GM23248 (cell line): ENCODE measurements around the gene EPB41L5. TPM values are rescaled to one million over a fixed set of nuclear protein-coding genes. Genes with fewer than 3 reads are reported as not detected.
A peak's percentile ranks its signal among the peaks of the same experiment; 100 is the strongest.

Experiments used
- DNase-seq: peaks from one replicate; pipeline ENCODE4 v3.0.0-alpha.2; 2015
- H2AFZ ChIP-seq: fragments of 200-600 bp; sonication (generic); 2 replicates; pipeline ENCODE4 v1.6.1; 2016; ENCODE audit warnings: antibody characterized with exemption
- H3F3A ChIP-seq: fragments of 200-600 bp; sonication (generic); 2 replicates; pipeline ENCODE4 v1.6.1; 2016; ENCODE audit warnings: mild to moderate bottlenecking, antibody characterized with exemption, mixed run types; ENCODE audit not compliant: insufficient read depth
- H3K27ac ChIP-seq: fragments of 200-600 bp; sonication (generic); 2 replicates; pipeline ENCODE4 v1.5.1; 2016; ENCODE audit warnings: mild to moderate bottlenecking
- H3K27me3 ChIP-seq: fragments of 200-600 bp; sonication (generic); replicated peaks from 2 replicates; pipeline ENCODE4 v1.6.1; 2016; ENCODE audit warnings: mild to moderate bottlenecking; ENCODE audit not compliant: insufficient read depth
- H3K36me3 ChIP-seq: fragments of 200-600 bp; sonication (generic); 2 replicates; pipeline ENCODE4 v1.6.1; 2016; ENCODE audit warnings: low read depth, mild to moderate bottlenecking
- H3K4me1 ChIP-seq: fragments of 200-600 bp; sonication (generic); 2 replicates; pipeline ENCODE4 v1.6.1; 2016; ENCODE audit warnings: mild to moderate bottlenecking; ENCODE audit not compliant: insufficient read depth
- H3K4me2 ChIP-seq: fragments of 200-600 bp; sonication (generic); one replicate; pipeline ENCODE4 v1.6.1; 2016; ENCODE audit warnings: mild to moderate bottlenecking; ENCODE audit not compliant: unreplicated experiment
- H3K4me3 ChIP-seq: fragments of 200-600 bp; sonication (generic); 2 replicates; pipeline ENCODE4 v1.5.1; 2016; ENCODE audit warnings: mild to moderate bottlenecking
- H3K79me2 ChIP-seq: fragments of 200-600 bp; sonication (generic); 2 replicates; pipeline ENCODE4 v1.6.1; 2016; ENCODE audit warnings: mild to moderate bottlenecking; ENCODE audit not compliant: insufficient read depth
- H3K9ac ChIP-seq: fragments of 200-600 bp; sonication (generic); 2 replicates; pipeline ENCODE4 v1.6.1; 2016; ENCODE audit warnings: mild to moderate bottlenecking
- H3K9me2 ChIP-seq: fragments of 200-600 bp; sonication (generic); 2 replicates; pipeline ENCODE4 v1.6.1; 2016; ENCODE audit warnings: mixed run types, mild to moderate bottlenecking, moderate library complexity; ENCODE audit not compliant: insufficient read depth
- H3K9me3 ChIP-seq: fragments of 200-600 bp; sonication (generic); one replicate; pipeline ENCODE4 v1.6.1; 2017; ENCODE audit warnings: low read depth
- H4K20me1 ChIP-seq: fragments of 200-600 bp; sonication (generic); 2 replicates; pipeline ENCODE4 v1.6.0; 2016; ENCODE audit not compliant: insufficient read depth
- EZH2 ChIP-seq: fragments of 200-600 bp; sonication (generic); IDR thresholded peaks from 2 replicates; pipeline ENCODE4 v1.6.1; 2018; ENCODE audit warnings: antibody characterized with exemption, mild to moderate bottlenecking; ENCODE audit not compliant: insufficient read depth, poor library complexity, severe bottlenecking
- EZH2phosphoT487 ChIP-seq: fragments of 200-600 bp; sonication (generic); IDR thresholded peaks from 2 replicates; pipeline ENCODE4 v1.6.1; 2018; ENCODE audit warnings: antibody characterized with exemption, moderate library complexity, mild to moderate bottlenecking, low read depth; ENCODE audit not compliant: insufficient read depth
- WGBS, 2 experiments: methylation state at CpG; one replicate each; pipeline ENCODE4 v1.1.6; 2015 to 2017; ENCODE audit warnings: low lambda C conversion rate in 2 of 2, low coverage in 1 of 2; ENCODE audit errors: missing lambda C conversion rate in 2 of 2; 5-methylcytosine and 5-hydroxymethylcytosine counted together
- in situ Hi-C: fragments of 300-500 bp; cut with MboI; formaldehyde crosslinking; loops from 2 replicates; pipeline ENCODE4 v1.15.0; 2020
- polyA plus RNA-seq: library from polyadenylated mRNA; unstranded; fragments of >200 nt; fragmentation: Nextera tagmentation; extraction: Ambion mirVana; gene quantifications from 2 replicates; pipeline ENCODE4 v1.2.1, GENCODE V29; 2016
- total RNA-seq: library from RNA; depleted of rRNA; stranded (reverse); fragments of >200 nt; shearing (Covaris generic); gene quantifications from 2 replicates; pipeline ENCODE4 v1.2.3, GENCODE V29; 2014

EPB41L5 gene
- total and polyA plus RNA-seq, 2 experiments from 2014 or later: 3.0 to 4.0 TPM

DNA sequence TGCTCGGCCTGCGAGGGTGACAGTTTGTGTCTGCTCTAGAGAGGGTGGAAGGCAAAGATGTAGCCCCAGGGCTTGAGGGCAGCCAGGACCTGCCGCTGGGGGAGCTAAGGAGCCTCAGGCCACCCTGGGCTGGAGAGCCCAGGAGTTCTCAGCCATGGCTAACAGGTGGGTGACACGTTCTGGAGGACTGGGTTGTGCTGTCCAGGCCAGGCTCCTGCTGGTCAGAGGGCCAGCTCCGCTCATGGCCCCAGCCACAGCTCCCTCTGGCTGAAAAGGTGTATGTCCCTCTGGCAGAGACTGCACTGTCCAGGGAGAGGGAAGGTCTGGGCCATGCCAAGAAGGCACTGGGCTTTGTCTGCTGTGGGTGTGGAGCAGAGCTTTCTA, 191.1 kb downstream of the EPB41L5 start:
- Histone ChIP-seq H4K20me1 (no peaks in the 10 kb centered on the region), H2AFZ (no peak overlapping the region), H3F3A (no peaks in the 10 kb centered on the region), H3K4me2 (no peak overlapping the region), H3K4me3 (no peak overlapping the region), H3K79me2 (no peaks in the 10 kb centered on the region), H3K9me2 (no peaks in the 10 kb centered on the region), H3K27ac (no peak overlapping the region), H3K4me1 (no peaks in the 10 kb centered on the region), H3K9me3 (no peaks in the 10 kb centered on the region), H3K9ac (no peak overlapping the region), H3K36me3 (no peaks in the 10 kb centered on the region), H3K27me3 (no peaks in the 10 kb centered on the region)
- DNase-seq: no peak
- TF ChIP-seq EZH2phosphoT487 (no peak), EZH2 (no peak)
- in situ Hi-C loops: no loop called here
- 87 to 89% methylated on average over 5 of the region's 5 CpGs for WGBS, 2 experiments

- Histone ChIP-seq H3K79me2 (no peaks in the 10 kb centered on the region), H3K9ac (no peak overlapping the region), H3F3A (no peaks in the 10 kb centered on the region), H3K36me3 (no peaks in the 10 kb centered on the region), H3K9me3 (no peaks in the 10 kb centered on the region), H3K4me3 (no peak overlapping the region), H3K4me2 (no peak overlapping the region), H4K20me1 (no peaks in the 10 kb centered on the region), H2AFZ (no peak overlapping the region), H3K27me3 (no peaks in the 10 kb centered on the region), H3K4me1 (no peaks in the 10 kb centered on the region), H3K9me2 (no peaks in the 10 kb centered on the region), H3K27ac (no peak overlapping the region)
- DNase-seq: no peak
- TF ChIP-seq EZH2 (no peak), EZH2phosphoT487 (no peak)
- WGBS, 2 experiments: 92 to 97% methylated on average over 3 of the region's 3 CpGs
- in situ Hi-C loops: no loop called here
Observed at GRCh38 chr2:120204417-120204816, 191.5 kb downstream of the EPB41L5 start.

DNA sequence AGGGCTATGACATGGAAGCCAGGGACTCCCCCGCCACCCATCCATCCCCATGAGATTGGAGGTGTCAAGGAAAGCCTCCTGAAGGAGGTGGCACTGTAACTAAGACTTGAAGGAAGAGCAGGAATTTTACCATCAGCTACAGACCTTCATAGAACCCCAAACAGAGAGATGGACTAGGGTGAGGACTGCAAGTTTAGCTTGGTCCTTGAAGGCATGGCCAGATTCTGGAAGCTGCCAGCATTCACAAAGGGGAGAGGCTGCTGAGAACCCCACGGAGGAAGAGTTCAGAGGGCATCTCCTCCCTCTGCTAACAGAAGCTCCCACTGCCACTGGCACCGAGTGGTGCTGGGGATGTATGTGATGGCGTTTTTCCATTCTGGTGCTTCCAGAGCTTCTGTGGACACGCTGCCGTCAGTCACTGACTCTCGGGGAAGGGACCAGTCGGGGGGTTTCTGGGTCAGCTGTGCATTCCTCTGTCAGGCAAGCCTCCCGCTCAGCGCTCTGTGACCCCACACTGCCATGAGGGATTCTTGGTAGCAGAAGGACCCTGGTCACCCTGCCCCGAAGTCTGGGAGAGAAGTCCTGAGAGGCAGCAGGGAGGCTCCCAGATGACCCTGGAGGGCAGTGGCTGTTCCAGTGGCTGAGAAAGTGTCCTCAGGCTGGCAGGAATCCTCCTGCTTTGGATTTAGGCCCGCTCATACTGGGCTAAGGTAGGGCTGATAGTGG, 192.2 kb downstream of the EPB41L5 start:
- Histone ChIP-seq H3K9me2 (no peaks in the 10 kb centered on the region), H2AFZ (no peak overlapping the region), H3K27ac (no peak overlapping the region), H3K4me1 (no peaks in the 10 kb centered on the region), H3K79me2 (no peaks in the 10 kb centered on the region), H3K9ac (no peak overlapping the region), H3K4me3 (no peak overlapping the region), H3K36me3 (no peaks in the 10 kb centered on the region), H3K4me2 (no peak overlapping the region), H3K27me3 (no peaks in the 10 kb centered on the region), H3F3A (no peaks in the 10 kb centered on the region), H3K9me3 (no peaks in the 10 kb centered on the region), H4K20me1 (no peaks in the 10 kb centered on the region)
- TF ChIP-seq EZH2phosphoT487 (no peak), EZH2 (no peak)
- in situ Hi-C loops: no loop called here
- WGBS, 2 experiments: 88 to 89% methylated on average over 10 to 12 of the region's 12 CpGs
- DNase-seq: no peak

- Histone ChIP-seq H2AFZ (no peak overlapping the region), H3K4me3 (no peak overlapping the region), H3K4me1 (no peaks in the 10 kb centered on the region), H4K20me1 (no peaks in the 10 kb centered on the region), H3K27ac (no peak overlapping the region), H3K9ac (no peak overlapping the region), H3K27me3 (no peaks in the 10 kb centered on the region), H3F3A (no peaks in the 10 kb centered on the region), H3K4me2 (no peak overlapping the region), H3K9me3 (no peaks in the 10 kb centered on the region), H3K79me2 (no peaks in the 10 kb centered on the region), H3K36me3 (no peaks in the 10 kb centered on the region), H3K9me2 (no peaks in the 10 kb centered on the region)
- in situ Hi-C loops: no loop called here
- WGBS, 2 experiments: 63 to 71% methylated on average over 4 to 8 of the region's 8 CpGs
- peak; percentile 20 for DNase-seq
- TF ChIP-seq EZH2 (no peak), EZH2phosphoT487 (no peak)
Observed at GRCh38 chr2:120206022-120206581, 193.2 kb downstream of the EPB41L5 start.
